Mammary epithelial cell (primary cell): ENCODE results near the gene KIFC1.

ENCODE experiments used
- CTCF ChIP-seq, 2 donors: IDR thresholded peaks in 1 of 2; conservative IDR thresholded peaks in 1 of 2; 2 replicates each; pipeline ENCODE4 v1.5.1; 2011 to 2012; ENCODE audit warnings: inconsistent platforms in 2 of 2, low read length in 2 of 2, mild to moderate bottlenecking in 2 of 2, control low read depth in 1 of 2, low read depth in 1 of 2; ENCODE audit not compliant: insufficient read depth in 1 of 2; ENCODE audit errors: extremely low read depth in 1 of 2
- EZH2 ChIP-seq: IDR thresholded peaks from 2 replicates; pipeline ENCODE4 v1.6.1; 2012; ENCODE audit warnings: low read length, inconsistent platforms, borderline replicate concordance

GRCh38 chr6:33359331-33359730 is 32.3 kb upstream of the KIFC1 start:
- TF ChIP-seq CTCF (conservative IDR thresholded peaks at IDR 0.05 in 1 of 2, IDR thresholded peaks at IDR 0.05 in 1 of 2; ENCODE audit: extremely low read depth in 1 of 2, insufficient read depth in 1 of 2, low read depth in 1 of 2, low read length in 2 of 2) (no peak), EZH2 (no peak)
